Erythroblast (primary cell): ENCODE measurements around the gene REXO2.
A peak's percentile ranks its signal among the peaks of the same experiment; 100 is the strongest.

Source experiments
- GATA1 ChIP-seq: IDR thresholded peaks from 2 replicates; pipeline ENCODE4 v1.6.1; 2011; ENCODE audit warnings: low read depth, mild to moderate bottlenecking, control low read depth, low read length, moderate library complexity
- POLR2A ChIP-seq: IDR thresholded peaks from 2 replicates; pipeline ENCODE4 v1.6.1; 2011; ENCODE audit warnings: mild to moderate bottlenecking, low read length

DNA sequence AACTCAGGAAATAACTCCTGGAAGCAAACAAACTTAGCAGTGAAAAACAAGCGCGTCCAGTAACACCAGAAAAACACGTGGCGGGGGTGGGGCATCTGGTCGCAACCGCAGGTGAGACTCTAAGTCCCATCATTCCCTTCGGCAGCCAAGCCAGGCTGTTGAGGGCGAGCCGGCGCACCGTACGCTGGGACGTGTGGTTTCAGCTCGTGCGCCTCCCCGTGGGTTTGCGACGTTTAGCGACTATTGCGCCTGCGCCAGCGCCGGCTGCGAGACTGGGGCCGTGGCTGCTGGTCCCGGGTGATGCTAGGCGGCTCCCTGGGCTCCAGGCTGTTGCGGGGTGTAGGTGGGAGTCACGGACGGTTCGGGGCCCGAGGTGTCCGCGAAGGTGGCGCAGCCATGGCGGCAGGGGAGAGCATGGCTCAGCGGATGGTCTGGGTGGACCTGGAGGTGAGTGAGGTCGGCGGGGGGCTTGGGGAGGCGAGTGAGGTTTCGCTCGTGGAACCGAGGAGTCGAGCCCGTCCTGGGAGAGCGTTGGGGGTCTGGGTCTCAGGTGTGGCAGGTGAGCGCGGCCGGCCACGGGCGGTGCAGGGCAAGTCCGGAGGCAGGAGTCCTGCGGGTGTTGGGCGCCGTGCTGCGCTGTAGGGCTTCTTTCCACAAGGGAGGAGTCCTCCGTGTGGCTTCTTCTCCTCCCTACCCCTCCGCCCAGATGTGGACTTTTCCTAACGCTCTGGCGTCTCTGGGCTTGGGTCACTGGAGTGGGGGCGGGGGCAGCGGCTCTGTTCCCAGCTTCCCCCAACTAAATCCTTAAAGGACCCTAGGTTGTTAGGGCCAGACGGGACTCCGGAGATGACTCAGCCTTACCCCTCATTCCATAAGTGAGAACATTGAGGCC, at the start of gene REXO2:
- TF ChIP-seq POLR2A (peak; percentile 95), GATA1 (no peak)
